Measurements from ENCODE around the gene SMR3B.

The SMR3B gene

DNA sequence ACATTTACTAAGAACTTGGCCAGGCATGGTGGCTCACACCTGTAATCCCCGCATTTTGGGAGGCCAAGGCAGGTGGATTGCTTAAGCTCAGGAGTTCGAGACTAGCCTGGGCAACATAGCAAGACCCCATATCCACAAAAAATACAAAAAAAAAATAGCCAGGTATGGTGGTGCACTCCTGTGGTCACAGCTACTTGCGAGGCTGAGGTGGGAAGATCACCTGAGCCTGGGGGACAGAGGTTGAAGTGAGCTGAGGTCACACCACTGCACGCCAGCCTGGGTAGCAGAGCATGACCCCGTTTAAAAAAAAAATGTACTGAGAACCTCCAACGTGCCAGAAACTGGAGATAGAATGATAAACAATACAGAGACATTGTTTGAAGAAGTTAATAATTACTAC, 22.8 kb downstream of the SMR3B start:
- no peak for DNase-seq
- H3K27me3 ChIP-seq (replicated peaks), result no peaks in the 10 kb centered on the region
- no peak overlapping the region for H3K27ac ChIP-seq
- TF ChIP-seq, protein P1, sequence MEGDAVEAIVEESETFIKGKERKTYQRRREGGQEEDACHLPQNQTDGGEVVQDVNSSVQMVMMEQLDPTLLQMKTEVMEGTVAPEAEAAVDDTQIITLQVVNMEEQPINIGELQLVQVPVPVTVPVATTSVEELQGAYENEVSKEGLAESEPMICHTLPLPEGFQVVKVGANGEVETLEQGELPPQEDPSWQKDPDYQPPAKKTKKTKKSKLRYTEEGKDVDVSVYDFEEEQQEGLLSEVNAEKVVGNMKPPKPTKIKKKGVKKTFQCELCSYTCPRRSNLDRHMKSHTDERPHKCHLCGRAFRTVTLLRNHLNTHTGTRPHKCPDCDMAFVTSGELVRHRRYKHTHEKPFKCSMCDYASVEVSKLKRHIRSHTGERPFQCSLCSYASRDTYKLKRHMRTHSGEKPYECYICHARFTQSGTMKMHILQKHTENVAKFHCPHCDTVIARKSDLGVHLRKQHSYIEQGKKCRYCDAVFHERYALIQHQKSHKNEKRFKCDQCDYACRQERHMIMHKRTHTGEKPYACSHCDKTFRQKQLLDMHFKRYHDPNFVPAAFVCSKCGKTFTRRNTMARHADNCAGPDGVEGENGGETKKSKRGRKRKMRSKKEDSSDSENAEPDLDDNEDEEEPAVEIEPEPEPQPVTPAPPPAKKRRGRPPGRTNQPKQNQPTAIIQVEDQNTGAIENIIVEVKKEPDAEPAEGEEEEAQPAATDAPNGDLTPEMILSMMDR (IDR thresholded peaks at IDR 0.05; ENCODE audit: low read depth, low read length, missing control alignments), result no peak
- no peak overlapping the region for H3K4me3 ChIP-seq (ENCODE audit: low read depth, low read length)
- no peaks in the 10 kb centered on the region for H3K36me3 ChIP-seq (replicated peaks)
- in situ Hi-C loops (cut with HindIII; ENCODE audit: low pct_ligation_motif_present, low sequenced_read_pairs), result no loop called here

DNA sequence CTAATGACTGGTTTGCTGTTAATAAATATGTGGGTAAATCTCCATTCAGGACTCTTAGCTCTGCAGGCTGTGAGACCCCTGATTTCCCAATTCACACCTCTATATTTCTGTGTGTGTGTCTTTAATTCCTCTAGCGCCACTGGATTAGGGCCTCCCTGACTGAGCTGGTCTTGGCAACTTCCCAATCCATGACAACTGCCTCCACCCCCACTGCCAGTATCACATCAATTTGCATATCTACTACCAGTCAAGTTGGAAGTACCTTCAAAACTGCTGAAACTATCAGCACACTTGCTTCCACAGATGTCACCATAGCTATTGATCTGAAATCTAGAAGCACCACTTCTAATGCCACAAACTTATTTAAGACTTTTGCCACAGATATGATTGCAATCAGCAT, 42.4 kb downstream of the SMR3B start:
- H3K4me3 ChIP-seq (ENCODE audit: low read depth, low read length), result no peak overlapping the region
- no peak for DNase-seq
- no peaks in the 10 kb centered on the region for H3K27me3 ChIP-seq (replicated peaks)
- TF ChIP-seq, protein P1 (IDR thresholded peaks at IDR 0.05; ENCODE audit: low read depth, low read length, missing control alignments), result no peak
- in situ Hi-C loops (cut with HindIII; ENCODE audit: low pct_ligation_motif_present, low sequenced_read_pairs), result no loop called here
- H3K27ac ChIP-seq, result no peak overlapping the region
- no peaks in the 10 kb centered on the region for H3K36me3 ChIP-seq (replicated peaks)

DNA sequence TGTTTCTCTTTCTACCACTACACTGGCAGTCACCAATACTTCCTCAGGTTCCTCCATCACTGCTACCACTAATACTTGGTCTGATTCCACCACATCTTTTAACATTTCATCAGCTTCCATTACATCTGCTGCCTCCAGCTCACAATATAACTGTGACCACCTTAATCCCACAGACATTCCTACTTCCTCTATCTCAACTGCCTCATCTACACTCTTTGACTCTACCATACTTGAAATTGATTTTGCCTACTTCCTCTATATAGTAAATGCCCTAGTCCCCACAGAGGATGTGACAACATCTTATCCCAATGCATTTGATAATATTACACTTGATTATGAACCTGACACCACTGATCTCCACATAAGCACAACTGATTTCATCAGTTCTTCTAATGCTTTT, 43.9 kb downstream of the SMR3B start:
- in situ Hi-C loops (cut with HindIII; ENCODE audit: low pct_ligation_motif_present, low sequenced_read_pairs), result no loop called here
- H3K27me3 ChIP-seq (replicated peaks), result no peaks in the 10 kb centered on the region
- DNase-seq, result no peak
- no peaks in the 10 kb centered on the region for H3K36me3 ChIP-seq (replicated peaks)
- no peak overlapping the region for H3K4me3 ChIP-seq (ENCODE audit: low read depth, low read length)
- no peak overlapping the region for H3K27ac ChIP-seq
- TF ChIP-seq, protein P1 (IDR thresholded peaks at IDR 0.05; ENCODE audit: low read depth, low read length, missing control alignments), result no peak

DNA sequence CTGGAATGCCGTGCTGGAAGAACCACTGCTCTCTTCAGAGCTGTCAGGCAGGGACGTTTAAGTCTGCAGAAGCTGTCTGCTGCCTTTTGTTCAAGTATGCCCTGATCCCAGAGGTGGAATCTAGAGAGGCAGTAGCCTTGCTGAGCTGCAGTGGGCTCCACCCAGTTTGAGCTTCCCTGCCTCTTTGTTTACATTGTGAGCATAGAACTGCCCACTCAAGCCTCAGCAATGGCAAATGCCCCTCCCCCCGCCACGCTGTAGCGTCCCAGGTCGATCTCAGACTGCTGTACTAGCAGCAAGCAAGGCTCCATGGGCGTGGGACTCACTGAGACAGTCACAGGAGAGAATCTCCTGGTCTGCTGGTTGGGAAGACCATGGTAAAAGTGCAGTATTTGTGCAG, 54.3 kb downstream of the SMR3B start:
- no peak for DNase-seq
- Histone ChIP-seq H3K36me3 (replicated peaks) (no peaks in the 10 kb centered on the region), H3K4me3 (ENCODE audit: low read depth, low read length) (no peak overlapping the region), H3K27me3 (replicated peaks) (no peaks in the 10 kb centered on the region), H3K27ac (no peak overlapping the region)
- in situ Hi-C loops (cut with HindIII; ENCODE audit: low pct_ligation_motif_present, low sequenced_read_pairs), result no loop called here
- TF ChIP-seq, protein P1 (IDR thresholded peaks at IDR 0.05; ENCODE audit: low read depth, low read length, missing control alignments), result no peak
